Activated naive CD8-positive, alpha-beta T cell treated with anti-CD3 and anti-CD28 coated beads, Interleukin-2, amount 10 ng/mL, durations not matched to agents 7 days and 5 days (primary cell): ENCODE data around the gene HPCAL1. TPM values are rescaled to one million over a fixed set of nuclear protein-coding genes. Genes with fewer than 3 reads are reported as not detected.

Source experiments
- total RNA-seq, 2 experiments: library from RNA; stranded (reverse); gene quantifications; one replicate each; pipeline ENCODE4 v1.2.3, GENCODE V29; 2021

Gene HPCAL1
- total RNA-seq, 2 experiments from 2014 or later, result 75.8 to 77.1 TPM

Other genes starting within 250 kb of the HPCAL1 start
- gene CYS1, start 222.5 kb upstream of the HPCAL1 start, total RNA-seq, result under 1 TPM; 0.11 to 0.14 TPM
- gene RRM2, start 180.2 kb upstream of the HPCAL1 start, total RNA-seq, result 100 to 1,000 TPM; 320 to 355 TPM
- gene ODC1, start 145.4 kb downstream of the HPCAL1 start, total RNA-seq, result 10 to 100 TPM; 42.0 to 43.8 TPM